T-helper 2 cell treated with Interferon-gamma antibody and Interleukin-4, amounts not matched to agents 100 ng/mL and 5 ng/mL, for 36 hours (primary cell): ENCODE data around the gene CD164. TPM values are rescaled to one million over a fixed set of nuclear protein-coding genes. Genes with fewer than 3 reads are reported as not detected.
"Not testable (repeated sequence)": the region's sequence is repeated elsewhere in the genome, so short reads cannot be mapped to it uniquely, and the experiment has no call there.

Source experiments
- intact Hi-C: fragments of 100-400 bp; cut with micrococcal nuclease; formaldehyde crosslinking; loops from one replicate; pipeline ENCODE4 v1.15.1; 2023
- total RNA-seq: library from RNA; stranded (reverse); gene quantifications from 2 replicates; pipeline ENCODE4 v1.2.3, GENCODE V29; 2022

The CD164 gene
- total RNA-seq, 1 donor from 2014 or later, result 270 TPM

GRCh38 chr6:109344226-109344625 is 38.0 kb downstream of the CD164 start:
- intact Hi-C loops, result no loop called here

- intact Hi-C loops, result no loop called here
Observed at GRCh38 chr6:109343518-109343917, 38.7 kb downstream of the CD164 start.

DNA sequence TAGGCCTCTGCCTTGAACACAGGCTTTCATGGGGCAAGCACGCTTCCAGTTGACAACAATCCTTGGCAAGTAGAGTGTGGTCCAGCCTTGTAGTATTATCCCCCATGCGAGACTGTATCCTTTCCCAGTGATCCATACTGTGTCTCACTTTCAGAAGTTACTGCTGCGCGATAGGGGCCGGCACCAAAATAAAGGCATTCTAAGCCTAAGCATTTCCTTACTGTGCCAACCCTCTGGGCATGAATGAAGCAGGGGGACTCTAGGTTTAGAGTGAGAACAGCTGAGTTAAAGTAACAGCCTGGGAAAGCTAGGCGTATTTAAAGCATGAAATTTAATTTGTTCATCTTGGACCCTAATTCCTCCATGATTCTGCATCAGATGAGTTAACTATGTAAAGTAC is 39.4 kb downstream of the CD164 start:
- intact Hi-C loops, result no loop called here

DNA sequence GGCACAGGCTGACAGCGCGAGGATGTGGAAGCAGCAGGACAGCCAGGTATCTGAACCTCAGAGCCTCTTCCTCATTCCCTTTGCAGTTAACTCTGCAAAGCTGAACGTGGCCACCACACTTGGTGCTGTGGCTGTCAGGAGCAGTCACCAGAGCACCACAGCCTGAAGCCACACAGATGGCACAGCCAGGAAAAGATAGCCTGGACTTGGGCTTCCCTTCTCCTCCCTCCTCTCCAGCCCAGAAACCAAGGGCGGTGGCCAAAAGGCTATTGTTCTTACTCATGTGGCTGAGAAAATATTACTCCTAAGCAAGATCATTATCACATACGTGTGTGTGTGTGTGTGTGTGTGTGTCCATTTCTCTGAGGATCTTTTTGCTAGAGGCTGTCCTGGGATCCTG is 39.8 kb downstream of the CD164 start:
- intact Hi-C loops, result no loop called here

- intact Hi-C loops, result no loop called here
Observed at GRCh38 chr6:109340811-109341210, 41.5 kb downstream of the CD164 start.

DNA sequence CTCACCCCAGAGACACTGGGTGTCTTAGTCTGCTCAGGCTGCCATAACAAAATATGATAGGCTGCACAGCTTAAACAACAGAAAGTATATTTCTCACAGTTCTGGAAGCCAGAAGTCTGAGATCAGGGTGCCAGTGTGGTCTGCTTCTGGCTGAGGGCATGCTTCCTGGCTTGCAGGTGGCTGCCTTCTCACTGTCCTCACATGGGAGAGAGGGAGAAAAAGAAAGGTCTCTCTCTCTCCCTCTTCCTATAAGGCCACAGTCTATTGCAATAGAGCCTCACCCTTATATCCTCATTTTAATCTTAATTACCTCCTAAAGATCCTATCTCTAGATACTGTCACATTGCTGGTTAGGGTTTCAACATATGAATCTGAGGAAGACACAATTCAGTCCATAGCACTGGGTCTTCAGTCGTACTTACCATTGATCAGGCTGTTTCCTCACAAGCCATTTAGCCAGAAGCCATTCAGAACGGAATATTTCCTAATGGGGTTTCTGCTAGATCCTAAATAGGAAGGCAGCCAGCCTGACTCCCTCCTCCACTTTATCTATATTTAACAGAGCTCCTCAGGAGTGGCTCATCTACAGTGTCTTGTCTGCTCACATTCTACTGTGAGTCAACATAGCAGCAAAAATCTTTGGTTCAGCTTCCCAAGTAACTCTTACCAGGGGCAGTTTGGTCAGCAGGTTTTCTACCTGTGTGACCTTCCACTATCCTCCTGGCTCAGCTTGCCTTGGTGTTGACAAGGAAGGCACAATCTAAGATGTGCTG is 42.2 kb downstream of the CD164 start:
- intact Hi-C loops, result no loop called here

DNA sequence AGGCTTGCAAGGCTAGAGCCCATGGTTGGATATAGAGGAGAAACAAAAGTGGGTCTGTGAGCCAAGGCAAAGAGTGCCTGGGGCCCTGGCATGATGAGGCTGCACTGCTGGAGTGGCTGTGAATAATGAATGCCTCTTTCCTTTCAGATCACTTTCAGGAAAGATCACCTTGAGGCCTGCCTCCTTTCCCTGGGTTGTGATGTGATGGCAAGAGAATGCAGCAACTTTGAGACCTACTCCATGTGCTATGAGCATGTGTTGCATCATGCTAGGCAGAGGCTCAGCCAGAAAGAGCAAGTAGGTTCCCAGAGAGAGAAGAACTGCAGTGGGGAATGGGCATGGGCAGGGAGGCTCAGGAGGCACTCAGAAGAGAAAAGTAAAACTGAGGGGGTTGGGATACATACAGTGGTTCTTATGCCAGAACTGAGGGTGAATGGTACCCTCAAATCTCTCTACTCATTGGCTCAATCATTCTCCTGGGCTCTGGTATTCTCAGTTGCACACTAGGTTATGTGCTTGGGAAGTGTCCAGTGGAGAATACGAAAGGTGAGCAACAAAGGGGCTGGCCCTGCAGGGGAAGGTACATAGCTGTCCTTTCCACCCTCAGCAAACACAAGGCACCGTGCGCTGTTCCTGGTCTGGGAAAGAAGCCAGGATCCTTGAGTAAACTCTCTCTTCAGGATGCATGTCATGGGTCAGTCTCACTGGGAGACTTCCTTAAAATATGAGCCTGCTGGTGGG is 45.9 kb downstream of the CD164 start:
- intact Hi-C loops, result no loop called here

- intact Hi-C loops, result not testable (repeated sequence)
Observed at GRCh38 chr6:109333870-109334269, 48.4 kb downstream of the CD164 start.

GRCh38 chr6:109332748-109333147 is 49.5 kb downstream of the CD164 start:
- intact Hi-C loops, result no loop called here

DNA sequence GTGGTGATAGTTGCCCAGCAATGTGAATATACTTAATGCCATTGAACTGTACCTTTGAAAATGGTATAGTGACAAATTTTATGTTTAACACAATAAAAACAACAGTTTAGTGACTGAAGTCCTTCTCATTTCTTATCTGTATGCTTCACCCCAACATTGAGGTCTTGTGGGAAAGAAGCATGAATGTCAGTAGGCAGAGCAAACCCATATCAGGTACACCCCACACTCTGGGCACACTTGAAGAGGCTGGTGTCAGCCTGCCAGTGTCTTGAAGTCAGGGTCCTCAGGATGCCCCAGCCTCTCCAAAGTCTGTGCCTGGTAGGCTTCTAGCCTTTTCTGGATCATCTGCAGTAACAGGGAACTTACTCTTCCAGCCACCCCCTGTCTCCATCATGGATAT is 51.2 kb downstream of the CD164 start:
- intact Hi-C loops, result no loop called here

DNA sequence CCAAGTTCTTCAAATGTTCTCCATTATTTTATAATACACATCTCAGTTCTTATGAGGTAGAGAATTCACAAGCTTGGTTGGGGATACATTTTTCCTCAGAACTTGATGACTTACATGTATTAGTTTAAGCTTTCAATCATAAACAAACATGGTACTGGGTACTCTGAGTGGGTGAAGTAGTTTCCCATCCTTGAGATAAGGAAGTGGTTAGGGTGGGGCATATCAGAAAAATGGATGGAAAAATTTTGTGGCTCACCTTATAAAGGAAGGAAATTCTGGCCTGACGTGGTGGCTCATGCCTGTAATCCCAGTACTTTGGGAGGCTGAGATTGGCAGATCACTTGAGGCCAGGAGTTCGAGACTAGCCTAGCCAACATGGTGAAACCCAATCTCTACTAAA is 52.0 kb downstream of the CD164 start:
- intact Hi-C loops, result no loop called here

DNA sequence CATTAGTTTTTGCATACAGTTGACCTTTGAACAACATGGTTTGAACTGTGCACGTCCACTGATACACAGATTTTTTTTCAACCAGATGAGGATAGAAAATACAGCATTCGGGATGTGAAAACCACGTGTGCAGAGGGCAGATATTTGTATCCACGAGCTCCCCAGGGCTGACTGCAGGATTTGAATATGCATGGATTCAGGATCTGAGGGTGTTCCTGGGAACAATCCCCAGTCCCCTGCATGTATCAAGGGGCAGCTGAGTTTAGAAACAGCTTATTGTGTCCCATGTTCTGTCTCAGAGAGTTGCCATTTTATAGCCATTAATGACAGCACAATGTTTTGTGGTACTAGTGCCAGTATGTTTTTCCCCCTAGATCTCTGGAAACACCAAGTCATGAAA is 53.6 kb downstream of the CD164 start:
- intact Hi-C loops, result no loop called here

GRCh38 chr6:109327959-109328358 is 54.3 kb downstream of the CD164 start:
- intact Hi-C loops, result no loop called here

- intact Hi-C loops, result no loop called here
Observed at GRCh38 chr6:109327491-109327890, 54.8 kb downstream of the CD164 start.

DNA sequence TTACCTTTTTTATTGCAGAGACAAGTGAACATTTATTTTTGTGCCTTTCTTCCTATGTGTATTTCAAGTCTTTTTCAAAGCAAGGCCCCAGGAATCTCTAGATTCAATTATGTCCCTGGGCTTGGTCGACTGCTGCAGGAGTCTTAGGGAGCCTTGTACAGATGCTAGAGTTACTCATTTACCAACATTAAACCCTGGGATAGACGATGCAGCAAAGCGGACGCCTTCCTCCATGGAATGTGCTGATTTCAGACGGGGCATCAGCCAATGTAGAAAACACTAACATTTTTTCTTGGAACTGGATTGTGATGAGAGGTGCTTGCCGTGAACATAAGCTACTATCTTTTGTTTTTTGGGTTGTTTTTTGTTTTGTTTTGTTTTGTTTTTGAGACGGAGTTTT is 55.9 kb downstream of the CD164 start:
- intact Hi-C loops, result no loop called here

GRCh38 chr6:109325400-109325801 is 56.9 kb downstream of the CD164 start:
- intact Hi-C loops, result no loop called here

DNA sequence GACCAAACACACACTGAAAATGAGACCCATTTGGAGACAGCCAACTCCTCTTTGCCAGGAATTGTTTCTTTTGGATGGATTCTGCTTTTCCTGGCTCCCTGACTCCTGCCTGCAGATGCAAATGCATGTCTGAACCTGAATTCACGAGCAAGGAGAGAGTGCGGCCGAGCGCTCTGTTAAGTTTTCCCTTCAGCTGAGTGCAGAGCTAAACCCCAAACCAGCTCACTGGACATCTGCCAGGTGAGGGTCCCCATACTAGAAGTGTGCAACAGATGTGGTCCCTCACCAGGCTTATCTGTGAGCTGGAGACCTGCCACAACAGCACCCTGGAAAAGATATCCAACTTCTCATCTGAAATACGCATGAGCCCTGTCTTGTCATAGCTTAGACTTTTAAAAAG is 59.0 kb downstream of the CD164 start:
- intact Hi-C loops, result no loop called here

DNA sequence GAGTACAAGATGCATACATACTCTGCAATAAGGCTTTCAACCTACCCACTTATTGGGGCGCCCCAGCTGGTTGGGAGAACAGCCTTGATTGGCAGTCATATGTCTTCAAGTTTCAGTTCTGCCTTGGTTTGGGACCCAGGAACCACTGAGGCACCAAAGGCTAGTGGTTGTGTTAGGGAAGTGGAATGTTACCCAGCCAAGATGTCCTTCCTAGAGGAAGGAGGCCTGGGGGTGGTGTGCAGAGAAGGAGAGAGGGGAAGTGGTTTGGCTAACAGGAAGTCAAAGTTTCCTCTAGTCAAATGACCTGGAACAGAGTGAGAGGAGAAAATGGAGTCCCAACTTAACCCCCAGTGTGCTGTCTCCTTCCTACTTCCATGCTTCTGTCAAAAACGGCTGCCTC is 59.4 kb downstream of the CD164 start:
- intact Hi-C loops, result no loop called here

- intact Hi-C loops, result no loop called here
Observed at GRCh38 chr6:109321752-109322151, 60.5 kb downstream of the CD164 start.

- intact Hi-C loops, result no loop called here
Observed at GRCh38 chr6:109320072-109320471, 62.2 kb downstream of the CD164 start.

- intact Hi-C loops, result no loop called here
Observed at GRCh38 chr6:109318328-109318876, 63.9 kb downstream of the CD164 start.

DNA sequence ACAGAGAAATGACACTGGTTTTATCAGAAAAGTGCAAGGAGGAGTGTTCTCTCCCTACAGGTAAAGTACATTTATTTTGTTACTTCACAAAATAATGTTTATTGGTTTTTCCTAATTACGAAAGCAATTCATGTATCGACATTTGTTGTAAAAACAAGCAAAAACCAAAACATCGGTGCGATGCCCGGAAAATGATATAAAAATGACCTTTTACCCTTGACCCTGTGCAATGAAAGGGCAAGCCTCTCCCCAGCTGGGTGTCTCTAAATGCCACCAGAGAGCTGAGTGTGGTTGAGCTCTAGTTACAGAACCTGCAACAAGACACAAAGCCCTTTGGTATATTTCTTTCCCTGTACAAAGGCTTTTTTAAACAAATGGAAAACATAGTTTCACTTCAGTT is 65.4 kb downstream of the CD164 start:
- intact Hi-C loops, result no loop called here
